Skeletal muscle satellite cell (primary cell): Measurements from ENCODE around the gene FLNC.
A peak's percentile ranks its signal among the peaks of the same experiment; 100 is the strongest.

Experiments
- H3K27me3 ChIP-seq: 2 replicates; pipeline ENCODE4 v1.7.0; 2013; ENCODE audit warnings: low read length; ENCODE audit not compliant: control insufficient read depth, insufficient read depth
- H3K36me3 ChIP-seq: 2 replicates; pipeline ENCODE4 v1.7.0; 2013; ENCODE audit warnings: mild to moderate bottlenecking, control low read depth, low read length; ENCODE audit not compliant: insufficient read depth
- H3K4me1 ChIP-seq: 2 replicates; pipeline ENCODE4 v1.7.0; 2013; ENCODE audit warnings: low read length; ENCODE audit not compliant: control insufficient read depth, insufficient read depth
- H3K4me2 ChIP-seq: 2 replicates; pipeline ENCODE4 v1.7.0; 2013; ENCODE audit warnings: mild to moderate bottlenecking, low read length
- H3K4me3 ChIP-seq: 2 replicates; pipeline ENCODE4 v1.7.0; 2013; ENCODE audit warnings: low read length
- H3K9ac ChIP-seq: 2 replicates; pipeline ENCODE4 v1.7.0; 2013; ENCODE audit warnings: mild to moderate bottlenecking, low read depth, low read length, moderate library complexity
- H3K9me3 ChIP-seq: replicated peaks from 2 replicates; pipeline ENCODE4 v1.7.0; 2013; ENCODE audit warnings: mild to moderate bottlenecking, control low read depth, low read length

FLNC gene

DNA sequence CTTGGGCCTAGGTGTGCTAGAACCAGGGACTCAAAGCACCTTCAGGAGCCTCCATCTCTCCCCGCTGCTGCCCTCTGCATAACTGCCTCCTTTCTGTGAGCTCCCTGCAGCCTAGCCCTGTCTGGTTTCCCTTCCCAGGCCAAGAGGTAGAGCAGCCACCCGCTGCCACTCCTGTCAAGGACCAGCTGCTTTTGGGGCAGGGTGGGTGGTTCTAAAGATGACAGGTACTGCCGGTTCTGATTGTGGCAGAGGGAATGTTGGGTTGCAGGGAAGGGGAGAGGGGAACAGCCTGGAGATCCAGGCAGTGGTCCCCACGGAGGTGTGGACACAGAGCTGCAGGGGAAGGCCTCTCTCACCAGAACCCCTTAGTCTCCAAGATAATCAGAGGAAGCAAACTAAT is 3.7 kb upstream of the FLNC start:
- no peak overlapping the region for H3K4me2 ChIP-seq
- H3K4me1 ChIP-seq = peaks cover 32% of the 10 kb centered on the region
- no peaks in the 10 kb centered on the region for H3K36me3 ChIP-seq
- H3K27me3 ChIP-seq = peaks cover 3% of the 10 kb centered on the region
- H3K4me3 ChIP-seq = no peak overlapping the region
- H3K9me3 ChIP-seq = no peaks in the 10 kb centered on the region
- peak overlapping the region; percentile 34 for H3K9ac ChIP-seq

DNA sequence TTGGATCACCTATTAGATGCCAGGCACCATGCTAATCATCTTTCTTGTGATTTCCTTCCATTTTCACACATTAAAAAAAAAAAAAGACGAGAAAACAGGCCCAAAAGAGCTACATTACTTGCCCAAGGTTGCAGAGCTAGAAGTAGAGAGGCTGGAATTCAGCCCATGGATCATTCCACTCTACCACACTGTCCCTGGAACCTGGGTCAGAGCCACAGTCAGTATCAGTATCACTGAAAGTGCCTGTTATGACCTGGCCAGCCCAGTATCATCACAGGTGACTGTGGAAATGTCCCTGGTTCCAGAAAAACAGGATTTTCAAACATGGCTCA is 3.3 kb upstream of the FLNC start:
- Histone ChIP-seq H3K4me1 (peaks cover 32% of the 10 kb centered on the region), H3K4me3 (no peak overlapping the region), H3K9me3 (no peaks in the 10 kb centered on the region), H3K36me3 (no peaks in the 10 kb centered on the region), H3K4me2 (peak overlapping the region; percentile 68), H3K9ac (peak overlapping the region; percentile 34), H3K27me3 (no peaks in the 10 kb centered on the region)

DNA sequence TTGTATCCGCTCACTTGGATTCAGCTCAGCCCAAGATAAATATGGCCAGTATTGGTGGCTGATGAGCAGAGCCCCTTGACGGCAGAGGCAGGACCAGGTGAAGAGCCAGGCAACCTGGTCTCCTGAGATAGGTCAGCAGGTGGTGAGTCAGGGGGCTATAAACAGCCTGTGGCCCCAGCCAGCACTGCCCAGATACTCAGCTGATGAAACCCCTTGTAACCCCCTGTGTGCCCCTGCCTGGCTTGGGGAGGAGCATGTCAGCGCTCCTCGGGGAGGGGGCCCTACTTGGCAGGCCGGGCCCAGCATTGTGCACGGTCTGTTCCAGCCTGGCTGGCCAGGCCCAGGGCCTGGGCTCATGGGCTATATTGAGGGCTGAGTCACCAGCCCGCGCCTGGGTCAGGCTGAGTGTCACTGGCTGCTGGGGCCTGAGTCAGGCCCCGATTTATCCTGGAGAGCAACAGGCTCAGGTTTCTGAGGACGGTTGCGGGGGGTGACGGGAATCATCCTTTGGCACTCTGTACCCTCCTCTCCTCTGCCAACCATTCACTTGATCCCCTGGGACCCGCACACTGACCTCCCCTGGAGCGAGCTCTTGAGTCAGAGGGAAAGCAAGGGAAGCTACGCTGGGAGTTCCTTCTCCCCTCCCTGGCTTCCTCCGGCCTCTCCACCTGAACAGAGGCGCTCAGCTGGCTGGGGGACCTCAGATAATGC is 2.8 kb upstream of the FLNC start:
- H3K4me1 ChIP-seq = peaks cover 34% of the 10 kb centered on the region
- peak overlapping the region; percentile 68 for H3K4me2 ChIP-seq
- H3K9ac ChIP-seq = peak overlapping the region; percentile 51
- no peaks in the 10 kb centered on the region for H3K9me3 ChIP-seq
- H3K4me3 ChIP-seq = peak overlapping the region; percentile 51
- H3K27me3 ChIP-seq = no peaks in the 10 kb centered on the region
- H3K36me3 ChIP-seq = no peaks in the 10 kb centered on the region

DNA sequence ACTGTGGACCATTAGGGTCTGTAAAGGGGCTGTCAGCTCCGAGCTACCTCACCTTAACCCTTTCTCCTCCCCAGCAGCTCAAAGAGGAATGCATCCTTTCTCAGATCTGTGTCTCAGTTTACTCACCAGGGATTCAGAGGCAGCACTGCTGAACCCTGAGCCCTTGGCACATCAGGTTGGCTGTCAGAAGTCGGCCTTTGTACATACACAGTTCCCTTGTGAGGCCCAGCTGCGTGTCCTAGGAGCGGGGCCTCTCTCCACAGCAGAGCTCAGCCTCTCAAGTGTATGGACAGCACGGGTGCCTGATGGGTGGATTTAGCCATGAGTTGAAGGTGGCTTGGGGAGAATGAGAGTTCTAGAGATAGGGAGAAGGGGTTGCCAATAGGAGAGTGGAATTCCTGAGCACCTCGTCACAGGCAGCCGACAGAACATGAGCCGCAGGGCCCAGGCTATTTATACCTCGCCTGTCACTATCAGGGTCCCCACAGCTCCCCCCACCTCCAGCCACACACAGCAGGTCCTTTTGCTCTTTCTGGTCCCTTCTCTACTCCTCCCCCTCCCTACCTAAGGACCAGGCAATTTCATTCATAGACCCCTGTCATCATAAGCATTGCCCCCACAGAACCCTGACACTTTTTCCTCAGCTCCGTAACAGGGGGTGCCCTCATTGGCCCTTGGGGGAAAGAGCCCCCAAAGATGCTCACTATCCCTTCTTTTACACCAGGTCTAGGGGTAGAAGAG is 2.1 kb upstream of the FLNC start:
- no peaks in the 10 kb centered on the region for H3K9me3 ChIP-seq

DNA sequence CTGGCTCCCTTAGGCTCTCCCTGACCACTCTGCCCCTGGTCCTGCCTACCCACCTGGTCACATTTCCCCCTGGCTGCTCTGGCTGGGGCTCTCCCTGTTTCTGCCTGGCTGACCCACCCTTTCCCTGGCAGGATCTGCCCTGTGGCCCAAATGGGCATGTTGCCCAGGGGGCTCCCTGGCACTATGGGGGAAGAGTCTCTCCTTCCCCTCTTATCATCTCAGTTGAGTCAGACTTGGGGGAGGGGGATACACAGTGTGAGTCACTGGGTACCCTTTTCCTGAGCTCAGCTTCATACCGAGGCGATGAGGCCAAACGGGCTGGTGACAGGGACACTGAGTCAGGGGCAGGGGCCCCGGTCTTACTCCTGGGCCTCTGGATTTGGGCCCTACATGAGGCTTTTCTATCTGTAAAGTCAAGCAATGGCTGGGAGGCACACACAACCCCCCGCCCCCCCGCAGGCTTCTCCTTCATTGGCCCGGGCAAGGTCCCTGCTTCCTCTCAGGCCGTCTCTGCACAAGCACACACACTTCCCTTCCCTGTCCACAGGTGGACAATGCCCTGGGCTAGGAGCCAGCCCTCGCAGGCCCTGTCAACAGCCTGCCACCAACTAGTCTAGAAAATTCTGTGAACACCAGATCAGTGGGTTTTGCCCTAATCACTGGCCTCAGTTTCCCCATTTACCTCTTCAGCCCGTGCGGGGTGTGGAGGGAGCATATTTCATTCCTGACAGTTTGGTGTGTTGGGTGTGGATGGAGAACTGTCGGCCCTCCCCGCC is 627 bp upstream of the FLNC start:
- H3K9ac ChIP-seq = peak overlapping the region; percentile 56
- peaks cover 54% of the 10 kb centered on the region for H3K4me1 ChIP-seq
- peak overlapping the region; percentile 62 for H3K4me3 ChIP-seq
- peak overlapping the region; percentile 79 for H3K4me2 ChIP-seq
- H3K9me3 ChIP-seq = no peaks in the 10 kb centered on the region
- no peaks in the 10 kb centered on the region for H3K36me3 ChIP-seq
- H3K27me3 ChIP-seq = no peaks in the 10 kb centered on the region

More for the DNA sequence above, 2.1 kb upstream of the FLNC start:
- Histone ChIP-seq H3K4me1 (peaks cover 41% of the 10 kb centered on the region), H3K27me3 (no peaks in the 10 kb centered on the region), H3K4me3 (peak overlapping the region; percentile 51), H3K9ac (peak overlapping the region; percentile 51), H3K4me2 (peak overlapping the region; percentile 68), H3K36me3 (no peaks in the 10 kb centered on the region)

DNA sequence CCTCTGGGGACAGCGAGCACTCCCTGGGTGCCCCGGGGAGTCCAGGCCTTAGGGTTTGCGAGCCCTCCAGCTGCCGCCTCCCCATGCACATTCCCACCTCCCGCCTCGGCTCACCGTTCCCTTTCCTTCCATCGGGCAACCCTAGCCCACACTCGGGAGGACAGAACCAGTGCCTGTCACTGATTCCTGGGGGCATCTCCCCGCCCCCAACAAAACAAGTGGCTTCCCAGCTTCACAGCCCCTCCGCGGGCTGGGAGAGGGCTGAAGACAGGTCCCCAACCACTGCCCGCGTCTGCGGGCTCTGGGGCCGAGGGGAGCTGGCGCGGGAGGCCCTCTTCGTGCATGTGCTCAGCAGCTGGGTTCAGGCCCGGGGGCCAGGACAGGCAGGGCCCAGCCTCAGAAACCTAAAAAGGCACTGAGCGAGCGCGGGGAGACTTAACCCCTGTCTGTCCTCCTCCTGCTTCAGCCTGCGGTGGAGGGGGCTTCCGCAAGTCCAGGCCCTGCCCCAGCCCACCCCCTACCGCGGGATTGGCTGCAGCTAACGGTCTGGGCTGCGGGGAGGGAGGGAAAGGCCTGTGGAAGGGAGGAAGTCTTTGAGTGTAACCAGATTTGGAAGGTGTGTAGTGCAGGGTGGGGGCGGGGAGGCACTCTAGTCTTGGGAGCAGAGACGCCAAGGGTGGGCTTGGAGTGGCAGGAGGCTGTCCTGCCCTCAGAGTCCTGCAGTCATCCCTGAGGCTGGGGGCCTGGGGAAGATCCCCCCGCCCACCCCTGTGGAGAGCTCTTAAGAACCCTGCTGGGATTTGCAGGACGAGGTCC is 1.2 kb downstream of the FLNC start:
- peaks cover 72% of the 10 kb centered on the region for H3K4me1 ChIP-seq
- peaks cover 12% of the 10 kb centered on the region for H3K36me3 ChIP-seq
- peak overlapping the region; percentile 84 for H3K4me2 ChIP-seq
- H3K4me3 ChIP-seq = peak overlapping the region; percentile 95
- H3K9ac ChIP-seq = peak overlapping the region; percentile 82
- no peaks in the 10 kb centered on the region for H3K9me3 ChIP-seq
- H3K27me3 ChIP-seq = no peaks in the 10 kb centered on the region

DNA sequence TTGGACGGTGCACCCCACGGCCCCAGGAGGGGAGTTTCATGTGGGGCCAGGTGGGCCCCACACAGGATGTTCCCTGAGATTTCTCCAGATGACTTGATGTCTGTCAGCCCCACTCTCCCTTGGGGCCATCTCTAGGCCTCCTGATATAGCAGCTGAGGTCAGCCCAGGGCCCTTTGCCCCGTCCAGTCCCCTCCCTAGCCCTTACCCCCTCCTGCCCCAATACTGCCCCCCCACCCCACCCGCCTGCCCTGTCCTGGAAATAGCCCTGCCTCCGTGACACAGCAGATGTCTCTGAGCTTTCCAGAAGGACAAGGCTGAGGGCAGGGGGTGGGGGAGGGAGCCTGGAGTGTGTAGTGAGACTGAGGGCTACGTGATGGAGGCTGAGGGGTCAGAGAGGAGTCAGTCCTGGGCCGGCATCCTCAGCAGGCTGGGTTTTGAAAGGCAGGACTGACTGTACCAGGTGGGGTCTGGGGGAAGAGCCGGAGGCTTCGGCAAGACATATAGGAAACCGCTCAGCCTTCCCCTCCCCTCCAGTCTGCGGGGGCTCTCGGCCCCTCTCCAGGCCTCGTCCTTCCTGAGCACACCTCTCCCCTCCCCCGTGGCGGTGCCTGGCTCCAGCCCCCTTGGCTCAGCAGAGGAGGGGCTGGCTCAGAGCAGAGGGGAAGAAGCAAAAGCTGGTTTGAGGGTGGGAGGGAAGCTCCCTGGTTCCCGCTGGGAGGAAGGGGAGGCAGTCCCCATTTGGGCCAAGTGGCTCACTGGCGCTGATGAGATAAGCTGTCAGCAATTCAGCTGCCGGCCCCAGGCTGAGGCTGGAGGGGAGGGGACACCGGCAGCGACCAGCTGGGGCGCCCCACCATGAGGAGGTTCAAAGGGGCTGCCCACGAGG is 2.0 kb downstream of the FLNC start:
- Histone ChIP-seq H3K9ac (peak overlapping the region; percentile 82), H3K9me3 (no peaks in the 10 kb centered on the region), H3K27me3 (no peaks in the 10 kb centered on the region), H3K36me3 (peaks cover 20% of the 10 kb centered on the region), H3K4me3 (peak overlapping the region; percentile 95), H3K4me2 (peak overlapping the region; percentile 84), H3K4me1 (peaks cover 71% of the 10 kb centered on the region)

DNA sequence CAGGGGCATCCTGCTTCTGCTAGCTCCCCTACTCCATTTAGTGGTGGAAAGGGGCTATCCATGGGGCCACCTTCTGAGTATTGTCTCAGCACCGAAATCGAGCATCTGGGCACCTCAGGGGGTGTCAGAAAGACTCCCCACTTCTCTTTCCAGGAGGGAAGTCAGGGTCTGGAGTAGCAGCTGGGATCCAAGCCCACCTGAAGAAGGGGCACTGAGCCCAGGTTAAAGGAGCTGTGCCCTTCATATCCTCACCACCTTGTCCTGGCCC is 2.6 kb downstream of the FLNC start:
- Histone ChIP-seq H3K27me3 (no peaks in the 10 kb centered on the region), H3K4me1 (peaks cover 65% of the 10 kb centered on the region), H3K4me3 (peak overlapping the region; percentile 95), H3K36me3 (peaks cover 26% of the 10 kb centered on the region), H3K4me2 (peak overlapping the region; percentile 84), H3K9me3 (no peaks in the 10 kb centered on the region), H3K9ac (peak overlapping the region; percentile 82)

DNA sequence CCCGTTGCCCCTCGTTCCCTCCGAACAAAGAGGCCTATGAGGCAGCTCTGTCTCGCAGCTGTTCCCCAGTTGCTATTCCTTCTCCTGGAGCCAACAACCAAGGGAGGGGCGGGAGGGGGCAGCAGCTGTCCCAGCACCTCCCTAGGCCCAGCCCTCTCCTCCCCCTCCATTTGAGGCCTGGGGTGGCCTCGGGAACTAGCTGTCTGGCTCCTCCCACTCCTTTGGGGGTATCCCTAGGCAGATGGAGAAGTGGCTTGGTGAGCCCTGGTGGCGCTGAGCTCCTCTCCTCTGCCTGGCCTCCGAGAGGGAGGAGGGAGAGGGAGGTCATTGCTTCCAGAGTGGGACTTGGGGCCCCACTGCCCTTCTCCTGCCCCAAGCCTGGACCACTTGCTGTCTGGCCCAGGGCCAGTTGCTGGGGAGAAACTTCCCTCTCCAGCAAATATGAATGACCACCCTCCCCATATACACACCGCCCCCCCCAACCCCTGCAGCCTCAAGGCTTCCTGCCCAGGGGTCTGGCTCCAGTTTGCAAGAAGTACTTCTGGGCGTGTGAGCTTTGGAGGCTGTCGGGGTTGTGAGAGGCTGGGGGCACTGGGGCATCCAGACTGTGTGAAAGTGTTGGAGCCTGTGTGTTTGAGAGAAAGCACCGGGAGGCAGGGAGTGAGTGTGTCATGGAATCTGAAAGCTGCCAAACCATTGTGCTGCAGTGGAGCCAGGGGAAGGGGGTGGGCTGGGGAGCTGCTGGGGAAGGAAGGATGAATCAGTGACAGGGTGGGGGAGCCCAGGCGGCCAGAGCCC is 3.1 kb downstream of the FLNC start:
- H3K9me3 ChIP-seq = no peaks in the 10 kb centered on the region
- peak overlapping the region; percentile 82 for H3K9ac ChIP-seq
- peak overlapping the region; percentile 84 for H3K4me2 ChIP-seq
- peak overlapping the region; percentile 95 for H3K4me3 ChIP-seq
- H3K4me1 ChIP-seq = peaks cover 60% of the 10 kb centered on the region
- peaks cover 31% of the 10 kb centered on the region for H3K36me3 ChIP-seq
- H3K27me3 ChIP-seq = no peaks in the 10 kb centered on the region

DNA sequence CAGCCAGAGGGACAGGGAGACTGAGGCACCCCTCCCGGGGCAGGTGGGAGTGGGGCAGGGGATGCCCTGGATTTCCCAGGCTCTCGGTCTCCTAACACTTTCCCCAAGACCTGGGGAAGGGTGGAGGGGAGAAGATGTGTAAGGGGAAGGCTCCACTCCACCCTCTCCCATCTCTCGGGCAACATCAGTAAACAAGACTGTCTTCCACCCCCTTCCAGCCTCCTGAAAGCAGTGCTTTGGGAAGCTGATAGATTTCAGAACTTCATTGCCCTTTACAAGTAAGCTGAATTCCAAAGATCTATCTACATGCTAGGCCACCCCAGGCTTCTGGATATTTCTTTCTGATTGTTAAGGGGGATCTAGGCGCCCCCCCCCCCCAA is 3.7 kb downstream of the FLNC start:
- Histone ChIP-seq H3K9ac (peak overlapping the region; percentile 50), H3K4me1 (peaks cover 55% of the 10 kb centered on the region), H3K4me3 (peak overlapping the region; percentile 95), H3K4me2 (peak overlapping the region; percentile 84), H3K9me3 (no peaks in the 10 kb centered on the region), H3K27me3 (no peaks in the 10 kb centered on the region), H3K36me3 (peaks cover 37% of the 10 kb centered on the region)
